HG03097 (cell line): ENCODE measurements around the gene MYADML2.

ENCODE experiments used
- ATAC-seq: cut with Tn5 transposase; IDR thresholded peaks from one replicate; pipeline ENCODE4 v1.9.1; 2021; ENCODE audit not compliant: unreplicated experiment, low FRiP score

The MYADML2 gene

DNA sequence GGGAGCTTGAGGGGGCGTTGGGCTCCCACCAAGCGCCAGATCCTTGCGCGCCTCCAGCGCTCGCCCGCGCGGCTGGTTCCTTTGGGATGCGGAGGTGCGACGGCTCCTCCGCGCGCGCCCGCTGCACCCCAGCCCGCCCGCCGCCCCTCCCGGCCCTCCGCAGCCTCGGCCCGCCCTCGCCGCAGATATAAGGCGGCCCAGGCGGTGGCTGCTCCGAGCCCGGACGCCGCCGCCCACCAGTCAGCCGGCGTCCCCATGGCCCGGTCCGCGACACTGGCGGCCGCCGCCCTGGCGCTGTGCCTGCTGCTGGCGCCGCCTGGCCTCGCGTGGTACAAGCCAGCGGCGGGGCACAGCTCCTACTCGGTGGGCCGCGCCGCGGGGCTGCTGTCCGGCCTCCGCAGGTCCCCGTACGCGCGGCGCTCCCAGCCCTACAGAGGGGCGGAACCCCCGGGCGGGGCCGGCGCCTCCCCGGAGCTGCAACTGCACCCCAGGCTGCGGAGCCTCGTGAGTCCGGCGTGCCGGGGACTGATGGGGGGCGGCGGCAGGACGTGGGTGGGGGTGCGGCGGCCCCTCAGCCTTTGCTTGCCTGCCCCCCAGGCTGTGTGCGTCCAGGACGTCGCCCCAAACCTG, 44.9 kb downstream of the MYADML2 start, which contains the start of gene NPB:
NPB (plus strand) TSS at position 216 of the 630 bp plus-strand sequence; CDS start at position 256, 40 bp downstream.
- no peak for ATAC-seq

DNA sequence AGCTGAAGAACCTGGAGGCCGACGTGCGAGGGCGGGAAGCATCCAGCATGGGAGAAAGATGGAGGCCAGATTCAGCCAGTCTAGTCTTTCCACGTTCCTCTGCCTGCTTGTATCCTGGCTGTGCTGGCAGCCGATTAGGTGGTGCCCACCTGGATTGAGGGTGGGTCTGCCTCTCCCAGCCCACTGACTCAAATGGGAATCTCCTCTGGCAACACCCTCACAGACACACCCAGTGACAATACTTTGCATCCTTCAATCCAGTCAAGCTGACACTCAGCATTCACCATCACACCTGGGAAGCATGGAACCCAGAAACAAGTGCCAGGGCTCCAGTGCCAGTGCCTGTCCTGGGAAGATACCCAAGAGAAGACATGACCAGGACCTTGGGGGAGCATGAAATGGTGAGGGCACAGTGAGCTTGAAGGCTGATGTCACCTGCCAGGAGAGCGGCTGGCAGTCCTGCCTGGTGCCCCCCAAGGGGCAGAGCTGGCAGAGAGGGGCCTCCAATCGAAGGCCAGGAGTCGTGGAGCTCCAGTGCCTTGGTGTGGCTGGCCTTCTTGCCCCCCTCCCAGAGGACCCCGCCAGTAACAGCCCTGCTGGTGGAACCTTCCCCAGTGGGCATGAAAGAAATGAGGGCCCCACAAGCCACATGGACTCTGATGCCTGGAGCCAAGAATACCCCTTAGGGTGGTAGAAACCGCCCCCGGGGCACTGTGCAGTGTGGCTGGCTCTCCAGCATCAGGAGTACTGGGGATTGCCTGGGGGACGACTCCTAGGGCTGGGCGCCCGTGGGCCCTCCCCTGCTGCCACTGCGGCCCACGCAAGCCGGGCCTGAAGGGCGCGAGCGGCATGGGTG, 45.6 kb downstream of the MYADML2 start:
- ATAC-seq: no peak

DNA sequence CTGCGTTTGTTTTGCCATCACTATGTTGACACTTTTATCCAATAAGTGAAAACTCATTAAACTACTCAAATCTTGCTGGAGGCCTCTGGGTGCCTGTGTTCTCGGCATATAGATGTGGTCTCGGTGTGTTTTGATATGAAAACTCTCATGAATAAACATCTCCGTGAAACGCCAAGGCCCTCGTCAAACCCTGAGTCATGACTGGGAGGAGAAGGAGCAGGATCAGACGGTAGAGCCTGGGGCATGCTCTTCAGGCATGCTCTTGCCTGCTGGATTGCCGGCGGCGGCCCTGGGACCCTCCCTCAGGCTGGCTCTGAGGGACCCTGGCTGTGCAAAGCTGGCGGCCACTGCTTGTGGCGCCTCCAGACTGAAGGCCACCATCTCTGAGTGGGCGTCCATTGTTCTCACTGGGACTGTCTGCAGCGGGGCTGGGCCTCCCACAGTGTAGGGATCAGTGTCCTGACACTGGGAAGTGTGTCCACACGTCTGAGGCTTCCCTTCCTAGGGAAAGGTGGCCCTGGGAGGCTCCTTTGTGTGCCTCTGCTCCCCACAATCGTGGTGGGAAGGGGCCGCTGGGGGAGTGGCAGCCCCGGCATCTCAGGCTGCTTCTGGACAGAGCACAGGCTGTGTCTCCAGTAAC, 46.7 kb downstream of the MYADML2 start:
- ATAC-seq: no peak

DNA sequence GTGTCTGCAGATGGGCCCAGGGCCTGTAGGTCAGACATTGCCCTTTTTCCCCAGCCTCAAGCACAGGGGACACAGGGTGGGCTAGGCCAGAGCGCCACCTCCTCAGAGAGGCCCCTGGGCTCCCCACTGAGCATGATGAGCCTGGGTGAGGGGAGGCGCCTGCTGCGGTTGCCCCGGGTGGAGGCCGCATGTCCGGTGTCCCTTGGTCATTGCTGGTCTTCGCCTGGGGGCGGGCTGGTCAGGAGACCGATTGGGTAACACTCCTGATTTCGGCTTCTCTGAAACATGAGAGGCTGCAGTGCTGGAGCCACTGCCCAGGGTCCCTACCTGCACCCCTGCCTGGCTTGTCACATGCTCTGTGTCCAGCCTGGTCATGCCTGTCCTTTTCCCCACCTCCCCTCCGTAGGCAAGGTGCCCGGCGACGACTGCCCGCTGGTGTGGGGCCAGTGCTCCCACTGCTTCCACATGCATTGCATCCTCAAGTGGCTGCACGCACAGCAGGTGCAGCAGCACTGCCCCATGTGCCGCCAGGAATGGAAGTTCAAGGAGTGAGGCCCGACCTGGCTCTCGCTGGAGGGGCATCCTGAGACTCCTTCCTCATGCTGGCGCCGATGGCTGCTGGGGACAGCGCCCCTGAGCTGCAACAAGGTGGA, 47.4 kb downstream of the MYADML2 start:
- ATAC-seq: no peak

DNA sequence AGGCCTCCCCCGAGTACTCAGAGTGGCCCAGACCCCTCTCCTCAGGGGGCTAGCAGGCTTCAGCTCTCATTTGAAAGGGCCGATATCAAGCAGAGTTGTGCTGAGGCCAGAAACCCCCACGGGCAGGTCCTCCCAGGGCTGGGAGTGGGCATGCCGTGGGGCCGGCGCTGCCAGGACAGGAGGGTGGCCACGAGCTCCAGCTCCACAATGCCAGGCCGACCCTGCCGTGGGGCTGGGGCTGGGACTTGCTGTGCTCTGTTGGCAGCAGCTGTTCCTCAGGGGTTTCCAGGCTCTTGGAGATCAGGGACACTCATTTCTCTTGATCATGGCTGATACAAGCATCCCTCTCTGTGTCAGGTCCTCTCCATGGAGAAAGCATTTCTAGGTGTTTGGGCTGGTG, 48.1 kb downstream of the MYADML2 start:
- ATAC-seq: no peak

DNA sequence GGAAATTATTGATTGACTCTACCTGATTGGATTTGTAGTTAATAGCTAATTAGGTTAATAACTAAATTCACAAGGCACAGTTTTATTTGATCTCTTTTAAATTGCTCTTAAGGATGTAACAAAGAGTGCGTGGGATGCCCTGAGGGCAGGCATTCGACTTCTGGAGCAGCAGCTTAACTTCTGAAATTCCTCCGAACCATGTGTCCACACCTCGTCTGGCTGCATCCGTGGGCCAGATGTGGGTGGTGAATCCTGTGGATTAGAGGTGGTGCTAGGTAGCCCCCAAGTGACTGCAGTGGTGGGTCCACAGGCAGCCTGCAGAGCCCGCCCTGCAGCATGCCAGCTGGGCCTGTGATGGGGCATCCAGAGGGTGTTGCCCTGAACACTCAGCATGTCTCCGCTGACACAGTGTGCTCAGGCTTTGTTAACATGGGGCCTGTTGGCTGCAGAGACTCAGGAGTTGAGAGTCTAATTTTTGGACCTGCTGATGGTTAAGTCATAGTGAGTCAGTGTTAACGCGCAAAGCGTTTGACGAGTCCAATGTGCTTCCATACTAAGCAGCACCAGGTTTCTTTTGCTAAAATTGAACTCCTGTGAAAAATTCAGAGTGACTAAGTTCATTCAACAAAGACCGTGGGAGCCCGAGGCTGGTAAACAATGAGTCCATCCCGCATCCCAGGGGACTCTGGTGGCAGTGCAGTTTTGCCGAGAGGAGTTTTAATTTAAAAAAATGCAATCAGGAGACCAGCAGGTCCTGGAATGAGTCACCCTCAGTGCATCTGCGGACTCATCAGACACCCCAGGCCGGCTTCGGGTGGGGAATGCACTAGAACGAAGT, 48.8 kb downstream of the MYADML2 start:
- no peak for ATAC-seq

DNA sequence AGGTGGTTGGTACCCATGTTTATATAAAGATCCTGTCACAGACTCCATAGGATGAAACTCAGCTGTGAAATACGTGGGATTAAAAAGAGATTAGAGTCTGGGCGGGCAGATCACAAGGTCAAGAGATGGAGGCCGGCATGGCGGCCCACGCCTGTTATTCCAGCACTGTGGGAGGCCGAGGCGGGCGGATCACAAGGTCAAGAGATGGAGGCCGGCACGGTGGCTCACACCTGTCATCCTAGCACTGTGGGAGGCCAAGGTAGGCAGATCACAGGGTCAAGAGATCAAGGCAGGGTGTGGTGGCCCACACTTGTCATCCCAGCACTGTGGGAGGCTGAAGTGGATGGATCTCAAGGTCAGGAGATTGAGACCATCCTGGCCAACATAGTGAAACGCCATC, 51.6 kb downstream of the MYADML2 start:
- no peak for ATAC-seq

DNA sequence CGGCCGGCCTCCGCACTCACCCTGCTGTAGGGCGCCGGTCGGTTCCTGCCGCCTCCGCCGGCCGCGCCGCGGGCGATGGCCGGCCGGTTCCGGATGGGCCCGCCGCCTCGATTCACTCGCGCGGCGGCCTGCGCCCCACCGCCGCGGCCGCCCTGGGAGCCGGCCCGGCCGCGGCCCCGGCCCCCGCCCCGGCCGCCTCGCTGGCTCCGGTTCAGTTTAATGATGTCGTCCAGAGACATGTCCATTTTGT, 55.8 kb downstream of the MYADML2 start:
- no peak for ATAC-seq

DNA sequence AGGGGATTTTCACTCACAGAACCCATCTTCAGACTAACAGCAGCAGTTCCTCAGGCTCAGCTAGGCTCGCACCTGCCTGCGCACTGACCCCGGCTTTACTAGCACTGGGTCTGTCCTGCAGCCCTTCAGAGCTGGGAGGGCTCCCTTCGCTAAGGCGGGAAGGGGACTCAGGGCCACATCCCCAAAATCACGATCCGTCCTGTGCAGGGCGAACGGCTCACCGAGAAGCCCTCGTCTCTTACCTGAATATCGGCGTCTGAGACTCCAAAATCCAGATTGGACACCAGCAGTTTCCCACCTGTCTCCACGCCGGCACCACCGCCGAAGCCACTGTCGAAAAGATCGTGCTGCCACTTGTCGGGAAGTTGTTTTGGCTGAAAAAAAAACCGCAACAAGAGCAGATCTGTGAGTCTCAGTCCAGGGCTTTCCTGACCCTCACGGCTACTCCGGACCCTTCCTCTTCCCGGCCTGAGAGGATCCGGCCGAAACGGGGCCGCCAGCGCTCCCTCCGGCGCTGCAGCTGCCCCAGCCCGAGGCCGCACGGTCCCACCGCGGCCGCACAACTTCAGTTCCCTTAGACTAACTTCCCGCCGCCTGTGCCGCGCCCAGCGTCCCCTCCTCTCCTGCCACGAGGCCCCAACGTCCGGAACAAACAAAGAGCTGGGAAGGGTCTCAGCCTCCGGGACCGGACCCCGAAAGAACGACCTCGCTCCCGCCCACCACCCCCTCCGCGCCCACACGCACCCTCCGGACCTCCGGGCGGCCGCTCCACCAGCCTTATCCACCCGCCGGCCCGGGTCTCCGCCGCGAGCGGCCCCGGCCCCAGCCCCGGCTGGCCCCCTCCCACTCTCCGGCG, 56.4 kb downstream of the MYADML2 start:
- ATAC-seq: peak; percentile 28
